Liver (tissue), 9 donors: Measurements from ENCODE around the gene TTLL13. TPM values are rescaled to one million over a fixed set of nuclear protein-coding genes. Genes with fewer than 3 reads are reported as not detected.

Experiments
- DNase-seq: peaks from one replicate; pipeline ENCODE4 v3.0.0-alpha.2; 2017; ENCODE audit warnings: low spot score
- H3K27ac ChIP-seq, 2 donors: one replicate each; pipeline ENCODE4 v1.7.0; 2013; ENCODE audit warnings: inconsistent platforms in 2 of 2, low read length in 2 of 2, control low read depth in 1 of 2, low read depth in 1 of 2, mild to moderate bottlenecking in 1 of 2
- H3K27me3 ChIP-seq, 4 donors: one replicate each; pipeline versions ENCODE4 v1.6.1 to v1.7.0; 2013; ENCODE audit warnings: low read length in 3 of 4, inconsistent platforms in 1 of 4, mild to moderate bottlenecking in 1 of 4, moderate library complexity in 1 of 4; ENCODE audit not compliant: control insufficient read depth in 4 of 4, insufficient read depth in 4 of 4
- H3K36me3 ChIP-seq, 4 donors: one replicate each; pipeline versions ENCODE4 v1.6.1 to v1.7.0; 2013; ENCODE audit warnings: low read length in 3 of 4, mild to moderate bottlenecking in 3 of 4, low read depth in 1 of 4, moderate library complexity in 1 of 4; ENCODE audit not compliant: control insufficient read depth in 4 of 4, insufficient read depth in 3 of 4
- H3K4me1 ChIP-seq, 4 donors: one replicate each; pipeline versions ENCODE4 v1.6.1 to v1.7.0; 2013; ENCODE audit warnings: low read length in 3 of 4, mild to moderate bottlenecking in 3 of 4, moderate library complexity in 1 of 4; ENCODE audit not compliant: control insufficient read depth in 4 of 4, insufficient read depth in 4 of 4
- H3K4me3 ChIP-seq, 3 donors: one replicate each; pipeline versions ENCODE4 v1.6.1 to v1.7.0; 2013; ENCODE audit warnings: low read length in 3 of 3, control low read depth in 1 of 3, low read depth in 1 of 3, mild to moderate bottlenecking in 1 of 3
- H3K9ac ChIP-seq, 2 donors: one replicate each; pipeline ENCODE4 v1.7.0; 2013; ENCODE audit warnings: low read length in 2 of 2, mild to moderate bottlenecking in 2 of 2, moderate library complexity in 2 of 2, control low read depth in 1 of 2, low read depth in 1 of 2
- H3K9me3 ChIP-seq, 4 donors: one replicate each; pipeline versions ENCODE4 v1.6.1 to v1.7.0; 2013; ENCODE audit warnings: low read length in 3 of 4; ENCODE audit not compliant: control insufficient read depth in 4 of 4
- ATF3 ChIP-seq: IDR thresholded peaks from 2 replicates; pipeline ENCODE4 v1.6.1; 2016; ENCODE audit warnings: antibody characterized with exemption
- EGR1 ChIP-seq, 2 donors: IDR thresholded peaks; 2 replicates each; pipeline ENCODE4 v1.6.1; 2016 to 2018; ENCODE audit warnings: antibody characterized with exemption in 2 of 2, low read depth in 2 of 2
- FOXA1 ChIP-seq: IDR thresholded peaks from 2 replicates; pipeline ENCODE4 v1.6.1; 2016; ENCODE audit warnings: antibody characterized with exemption
- FOXA2 ChIP-seq: IDR thresholded peaks from 2 replicates; pipeline ENCODE4 v1.6.1; 2016; ENCODE audit warnings: antibody characterized with exemption
- GABPA ChIP-seq, 2 donors: IDR thresholded peaks in 1 of 2; conservative IDR thresholded peaks in 1 of 2; 2 replicates each; pipeline ENCODE4 v1.6.1; 2016; ENCODE audit warnings: antibody characterized with exemption in 2 of 2, mild to moderate bottlenecking in 1 of 2, moderate library complexity in 1 of 2
- HNF4A ChIP-seq, 2 donors: conservative IDR thresholded peaks; 2 replicates each; pipeline ENCODE4 v1.6.1; 2016; ENCODE audit warnings: antibody characterized with exemption in 2 of 2, mild to moderate bottlenecking in 2 of 2
- JUND ChIP-seq, 2 donors: IDR thresholded peaks; 2 replicates each; pipeline ENCODE4 v1.6.1; 2016; ENCODE audit warnings: antibody characterized with exemption in 2 of 2
- NR2F2 ChIP-seq: IDR thresholded peaks from 2 replicates; pipeline ENCODE4 v1.6.1; 2016; ENCODE audit warnings: antibody characterized with exemption
- RAD21 ChIP-seq, 2 donors: IDR thresholded peaks; 2 replicates each; pipeline ENCODE4 v1.6.1; 2016; ENCODE audit warnings: antibody characterized with exemption in 2 of 2, mild to moderate bottlenecking in 2 of 2
- RXRA ChIP-seq, 2 donors: IDR thresholded peaks; 2 replicates each; pipeline ENCODE4 v1.6.1; 2017 to 2018; ENCODE audit warnings: antibody characterized with exemption in 2 of 2, mild to moderate bottlenecking in 1 of 2
- SP1 ChIP-seq: IDR thresholded peaks from 2 replicates; pipeline ENCODE4 v1.6.1; 2018; ENCODE audit warnings: antibody characterized with exemption, mild to moderate bottlenecking
- TAF1 ChIP-seq: conservative IDR thresholded peaks from 2 replicates; pipeline ENCODE4 v1.6.1; 2016; ENCODE audit warnings: antibody characterized with exemption, mild to moderate bottlenecking
- YY1 ChIP-seq: IDR thresholded peaks from 2 replicates; pipeline ENCODE4 v1.6.1; 2016; ENCODE audit warnings: antibody characterized with exemption, mild to moderate bottlenecking
- WGBS: extraction: QIAGEN DNeasy Blood & Tissue Kit; methylation state at CpG from one replicate; pipeline ENCODE4 v1.1.7; 2013; 5-methylcytosine and 5-hydroxymethylcytosine counted together
- polyA plus RNA-seq, 2 donors: library from polyadenylated mRNA; stranded (reverse) in 1 of 2; unstranded in 1 of 2; fragments of 200-250 nt in 1 of 2; fragments of >200 nt in 1 of 2; fragmentation: Nextera tagmentation in 1 of 2; extraction: Ambion mirVana in 1 of 2; gene quantifications; one replicate each; pipeline versions ENCODE4 v1.2.1 to v1.2.3, GENCODE V29; 2013 to 2015
- total RNA-seq, 2 donors: library from RNA; depleted of rRNA; stranded (reverse); fragments of >200 nt; gene quantifications; one replicate each; pipeline ENCODE4 v1.2.3, GENCODE V29; 2014
- TF ChIP-seq, protein P1 (sequence below): IDR thresholded peaks from 2 replicates; pipeline ENCODE4 v1.6.1; 2016; ENCODE audit warnings: antibody characterized with exemption
- TF ChIP-seq, protein P2 (sequence below): IDR thresholded peaks from 2 replicates; pipeline ENCODE4 v1.6.1; 2016; ENCODE audit warnings: antibody characterized with exemption, mild to moderate bottlenecking
- TF ChIP-seq, protein P3 (sequence below): IDR thresholded peaks from 2 replicates; pipeline ENCODE4 v1.6.1; 2016; ENCODE audit warnings: antibody characterized with exemption
- TF ChIP-seq, protein P4 (sequence below): fragments of 150-350 bp; IDR thresholded peaks from 2 replicates; pipeline ENCODE4 v1.5.1; 2017; ENCODE audit warnings: improper control_type of control experiment, low read depth, low read length; ENCODE audit not compliant: missing input control
- donor health status: healthy.
- donor health status: healthy.
- donor health status: healthy.
- donor health status: healthy.
- donor health status: healthy.

TTLL13 gene
- total and polyA plus RNA-seq, 4 donors, result 0.08 to 0.17 TPM; not detected in 2

- H3K36me3 ChIP-seq, result peaks cover 0 to 13% (median 8%) of the 10 kb centered on the region in 4 donors
- 81% methylated on average over 11 of the region's 11 CpGs for WGBS
- TF ChIP-seq, protein P1, sequence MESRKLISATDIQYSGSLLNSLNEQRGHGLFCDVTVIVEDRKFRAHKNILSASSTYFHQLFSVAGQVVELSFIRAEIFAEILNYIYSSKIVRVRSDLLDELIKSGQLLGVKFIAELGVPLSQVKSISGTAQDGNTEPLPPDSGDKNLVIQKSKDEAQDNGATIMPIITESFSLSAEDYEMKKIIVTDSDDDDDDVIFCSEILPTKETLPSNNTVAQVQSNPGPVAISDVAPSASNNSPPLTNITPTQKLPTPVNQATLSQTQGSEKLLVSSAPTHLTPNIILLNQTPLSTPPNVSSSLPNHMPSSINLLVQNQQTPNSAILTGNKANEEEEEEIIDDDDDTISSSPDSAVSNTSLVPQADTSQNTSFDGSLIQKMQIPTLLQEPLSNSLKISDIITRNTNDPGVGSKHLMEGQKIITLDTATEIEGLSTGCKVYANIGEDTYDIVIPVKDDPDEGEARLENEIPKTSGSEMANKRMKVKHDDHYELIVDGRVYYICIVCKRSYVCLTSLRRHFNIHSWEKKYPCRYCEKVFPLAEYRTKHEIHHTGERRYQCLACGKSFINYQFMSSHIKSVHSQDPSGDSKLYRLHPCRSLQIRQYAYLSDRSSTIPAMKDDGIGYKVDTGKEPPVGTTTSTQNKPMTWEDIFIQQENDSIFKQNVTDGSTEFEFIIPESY, result no peak
- TF ChIP-seq FOXA2 (no peak), SP1 (no peak), EGR1 (IDR thresholded peaks at IDR 0.05; ENCODE audit: low read depth in 2 of 2) (no peak), RXRA (IDR thresholded peaks at IDR 0.05) (no peak), NR2F2 (no peak), HNF4A (conservative IDR thresholded peaks at IDR 0.05) (no peak), YY1 (no peak), RAD21 (IDR thresholded peaks at IDR 0.05) (no peak), FOXA1 (no peak), GABPA (IDR thresholded peaks at IDR 0.05 in 1 of 2, conservative IDR thresholded peaks at IDR 0.05 in 1 of 2) (no peak), JUND (IDR thresholded peaks at IDR 0.05) (no peak), TAF1 (no peak), ATF3 (no peak)
- TF ChIP-seq, protein P2, sequence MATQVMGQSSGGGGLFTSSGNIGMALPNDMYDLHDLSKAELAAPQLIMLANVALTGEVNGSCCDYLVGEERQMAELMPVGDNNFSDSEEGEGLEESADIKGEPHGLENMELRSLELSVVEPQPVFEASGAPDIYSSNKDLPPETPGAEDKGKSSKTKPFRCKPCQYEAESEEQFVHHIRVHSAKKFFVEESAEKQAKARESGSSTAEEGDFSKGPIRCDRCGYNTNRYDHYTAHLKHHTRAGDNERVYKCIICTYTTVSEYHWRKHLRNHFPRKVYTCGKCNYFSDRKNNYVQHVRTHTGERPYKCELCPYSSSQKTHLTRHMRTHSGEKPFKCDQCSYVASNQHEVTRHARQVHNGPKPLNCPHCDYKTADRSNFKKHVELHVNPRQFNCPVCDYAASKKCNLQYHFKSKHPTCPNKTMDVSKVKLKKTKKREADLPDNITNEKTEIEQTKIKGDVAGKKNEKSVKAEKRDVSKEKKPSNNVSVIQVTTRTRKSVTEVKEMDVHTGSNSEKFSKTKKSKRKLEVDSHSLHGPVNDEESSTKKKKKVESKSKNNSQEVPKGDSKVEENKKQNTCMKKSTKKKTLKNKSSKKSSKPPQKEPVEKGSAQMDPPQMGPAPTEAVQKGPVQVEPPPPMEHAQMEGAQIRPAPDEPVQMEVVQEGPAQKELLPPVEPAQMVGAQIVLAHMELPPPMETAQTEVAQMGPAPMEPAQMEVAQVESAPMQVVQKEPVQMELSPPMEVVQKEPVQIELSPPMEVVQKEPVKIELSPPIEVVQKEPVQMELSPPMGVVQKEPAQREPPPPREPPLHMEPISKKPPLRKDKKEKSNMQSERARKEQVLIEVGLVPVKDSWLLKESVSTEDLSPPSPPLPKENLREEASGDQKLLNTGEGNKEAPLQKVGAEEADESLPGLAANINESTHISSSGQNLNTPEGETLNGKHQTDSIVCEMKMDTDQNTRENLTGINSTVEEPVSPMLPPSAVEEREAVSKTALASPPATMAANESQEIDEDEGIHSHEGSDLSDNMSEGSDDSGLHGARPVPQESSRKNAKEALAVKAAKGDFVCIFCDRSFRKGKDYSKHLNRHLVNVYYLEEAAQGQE, result no peak
- TF ChIP-seq, protein P3, sequence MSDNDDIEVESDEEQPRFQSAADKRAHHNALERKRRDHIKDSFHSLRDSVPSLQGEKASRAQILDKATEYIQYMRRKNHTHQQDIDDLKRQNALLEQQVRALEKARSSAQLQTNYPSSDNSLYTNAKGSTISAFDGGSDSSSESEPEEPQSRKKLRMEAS, result no peak
- TF ChIP-seq, protein P4, sequence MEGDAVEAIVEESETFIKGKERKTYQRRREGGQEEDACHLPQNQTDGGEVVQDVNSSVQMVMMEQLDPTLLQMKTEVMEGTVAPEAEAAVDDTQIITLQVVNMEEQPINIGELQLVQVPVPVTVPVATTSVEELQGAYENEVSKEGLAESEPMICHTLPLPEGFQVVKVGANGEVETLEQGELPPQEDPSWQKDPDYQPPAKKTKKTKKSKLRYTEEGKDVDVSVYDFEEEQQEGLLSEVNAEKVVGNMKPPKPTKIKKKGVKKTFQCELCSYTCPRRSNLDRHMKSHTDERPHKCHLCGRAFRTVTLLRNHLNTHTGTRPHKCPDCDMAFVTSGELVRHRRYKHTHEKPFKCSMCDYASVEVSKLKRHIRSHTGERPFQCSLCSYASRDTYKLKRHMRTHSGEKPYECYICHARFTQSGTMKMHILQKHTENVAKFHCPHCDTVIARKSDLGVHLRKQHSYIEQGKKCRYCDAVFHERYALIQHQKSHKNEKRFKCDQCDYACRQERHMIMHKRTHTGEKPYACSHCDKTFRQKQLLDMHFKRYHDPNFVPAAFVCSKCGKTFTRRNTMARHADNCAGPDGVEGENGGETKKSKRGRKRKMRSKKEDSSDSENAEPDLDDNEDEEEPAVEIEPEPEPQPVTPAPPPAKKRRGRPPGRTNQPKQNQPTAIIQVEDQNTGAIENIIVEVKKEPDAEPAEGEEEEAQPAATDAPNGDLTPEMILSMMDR, result no peak
- no peak for DNase-seq
- H3K9me3 ChIP-seq, result no peaks in the 10 kb centered on the region
- H3K4me1 ChIP-seq, result peaks cover 3 to 40% (median 31%) of the 10 kb centered on the region in 4 donors
- H3K4me3 ChIP-seq, result no peak overlapping the region
- H3K27ac ChIP-seq, result peak overlapping the region; percentile 10 to 51
- H3K27me3 ChIP-seq, result no peaks in the 10 kb centered on the region
- H3K9ac ChIP-seq, result peak overlapping the region in 1 of 2 donors; percentile 2
Measured at GRCh38 chr15:90213818-90214204, 35.5 kb upstream of the TTLL13 start.
